ENCODE measurements around the gene NDUFA5.
"Not testable (repeated sequence)": the region's sequence is repeated elsewhere in the genome, so short reads cannot be mapped to it uniquely, and the experiment has no call there.

DNA sequence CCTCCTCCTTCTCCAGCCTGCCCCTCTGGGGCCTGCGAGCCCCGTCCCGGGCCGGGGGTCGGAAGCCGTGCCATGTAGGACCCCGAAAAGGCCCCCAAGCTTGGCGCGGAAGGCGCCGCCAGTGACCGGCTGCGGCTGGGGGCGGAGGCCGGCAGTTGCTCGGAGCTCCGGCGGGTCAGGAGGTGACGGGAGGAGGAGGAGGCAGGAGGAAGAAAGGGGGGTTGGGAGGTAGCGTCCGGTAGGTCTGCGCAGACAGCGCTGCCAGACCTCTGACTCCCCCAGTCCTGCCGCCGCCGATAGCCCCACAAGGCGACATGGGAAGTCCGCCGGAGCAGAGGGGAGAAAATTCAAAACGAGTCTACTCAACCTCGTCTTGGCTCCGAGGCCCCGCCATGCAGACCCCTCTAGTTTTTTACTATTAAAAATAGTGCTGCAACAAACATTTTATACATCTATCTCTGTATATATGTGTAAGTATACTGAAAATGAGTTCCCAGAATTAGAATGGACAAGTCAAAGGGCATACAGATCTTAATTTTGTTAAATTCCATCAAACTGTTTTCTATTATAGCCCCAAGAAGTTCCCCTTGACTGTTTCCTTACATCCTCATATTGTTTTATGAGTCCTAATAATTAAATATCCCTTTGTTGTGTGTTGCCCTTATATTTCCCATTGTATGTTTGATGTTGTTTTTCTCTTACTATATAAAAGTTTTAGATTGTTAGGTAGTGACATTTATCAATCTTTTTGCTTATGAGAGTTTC, 24.6 kb downstream of the NDUFA5 start:
- TF ChIP-seq, protein P1, sequence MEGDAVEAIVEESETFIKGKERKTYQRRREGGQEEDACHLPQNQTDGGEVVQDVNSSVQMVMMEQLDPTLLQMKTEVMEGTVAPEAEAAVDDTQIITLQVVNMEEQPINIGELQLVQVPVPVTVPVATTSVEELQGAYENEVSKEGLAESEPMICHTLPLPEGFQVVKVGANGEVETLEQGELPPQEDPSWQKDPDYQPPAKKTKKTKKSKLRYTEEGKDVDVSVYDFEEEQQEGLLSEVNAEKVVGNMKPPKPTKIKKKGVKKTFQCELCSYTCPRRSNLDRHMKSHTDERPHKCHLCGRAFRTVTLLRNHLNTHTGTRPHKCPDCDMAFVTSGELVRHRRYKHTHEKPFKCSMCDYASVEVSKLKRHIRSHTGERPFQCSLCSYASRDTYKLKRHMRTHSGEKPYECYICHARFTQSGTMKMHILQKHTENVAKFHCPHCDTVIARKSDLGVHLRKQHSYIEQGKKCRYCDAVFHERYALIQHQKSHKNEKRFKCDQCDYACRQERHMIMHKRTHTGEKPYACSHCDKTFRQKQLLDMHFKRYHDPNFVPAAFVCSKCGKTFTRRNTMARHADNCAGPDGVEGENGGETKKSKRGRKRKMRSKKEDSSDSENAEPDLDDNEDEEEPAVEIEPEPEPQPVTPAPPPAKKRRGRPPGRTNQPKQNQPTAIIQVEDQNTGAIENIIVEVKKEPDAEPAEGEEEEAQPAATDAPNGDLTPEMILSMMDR (IDR thresholded peaks at IDR 0.05) = not testable (repeated sequence)
- not testable (repeated sequence) for TF ChIP-seq POLR2A (IDR thresholded peaks at IDR 0.05)

Measured in testis (tissue), 2 donors.